Endothelial cell of umbilical vein (primary cell): ENCODE results near the gene GLB1L2. TPM values are rescaled to one million over a fixed set of nuclear protein-coding genes. Genes with fewer than 3 reads are reported as not detected.

Experiments
- BruUV-seq: library from RNA; stranded (reverse); fragments of 400-500 nt; replicated peaks from 2 replicates; lab custom pipeline; 2021; lab: Mats Ljungman, UMichigan
- CTCF ChIA-PET: fragments of 300-600, 350-600 bp; sonication (Branson Sonifier 250); formaldehyde crosslinking; loops from one replicate; lab custom pipeline; 2021; ENCODE audit warnings: antibody characterized with exemption, inconsistent platforms; lab: Charles Lee
- POLR2A ChIA-PET: fragments of 300-600, 350-600 bp; sonication (Branson Sonifier 250); formaldehyde crosslinking; loops from one replicate; lab custom pipeline; 2021; ENCODE audit warnings: antibody characterized with exemption, inconsistent platforms; lab: Charles Lee
- DNase-seq: peaks from one replicate; pipeline ENCODE4 v3.0.0-alpha.2; 2011; ENCODE audit warnings: low read depth, low spot score
- FAIRE-seq: peaks from 2 replicates; lab custom pipeline; 2011; peaks lifted over from hg19 to GRCh38; lab: Jason Lieb, UNC
- H2AFZ ChIP-seq: 2 replicates; pipeline ENCODE4 v1.6.0; 2012; ENCODE audit warnings: low read depth, low read length, control low read depth, inconsistent platforms
- H3K27ac ChIP-seq: 2 replicates; pipeline ENCODE4 v1.5.1; 2011; ENCODE audit warnings: low read depth, mild to moderate bottlenecking, control low read depth, low read length, moderate library complexity; ENCODE audit not compliant: insufficient read depth
- H3K27me3 ChIP-seq, 2 experiments: 2 replicates each; pipeline versions ENCODE4 v1.6.0 to v1.6.1; 2011; ENCODE audit warnings: low read length in 2 of 2, mixed read lengths in 1 of 2; ENCODE audit not compliant: control insufficient read depth in 2 of 2, insufficient read depth in 2 of 2
- H3K36me3 ChIP-seq, 2 experiments: 2 replicates in 1 of 2; 3 replicates in 1 of 2; pipeline ENCODE4 v1.5.1; 2011; ENCODE audit warnings: low read length in 2 of 2, mild to moderate bottlenecking in 1 of 2, moderate library complexity in 1 of 2; ENCODE audit not compliant: control insufficient read depth in 2 of 2, insufficient read depth in 2 of 2; ENCODE audit errors: extremely low read depth in 1 of 2
- H3K4me1 ChIP-seq: 3 replicates; pipeline ENCODE4 v1.5.1; 2011; ENCODE audit warnings: mild to moderate bottlenecking, low read length; ENCODE audit not compliant: control insufficient read depth, insufficient read depth; ENCODE audit errors: extremely low read depth
- H3K4me2 ChIP-seq: 2 replicates; pipeline ENCODE4 v1.6.1; 2011; ENCODE audit warnings: low read length, control low read depth, mixed read lengths; ENCODE audit not compliant: insufficient read depth
- H3K4me3 ChIP-seq, 3 experiments: fragments of 200-600 bp in 1 of 3; sonication (generic), shearing (Covaris generic) in 1 of 3; replicated peaks in 1 of 3; 2 replicates each; pipeline ENCODE4 v1.5.1; 2011 to 2016; ENCODE audit warnings: control low read depth in 3 of 3, low read length in 3 of 3, mild to moderate bottlenecking in 2 of 3, inconsistent platforms in 1 of 3, low read depth in 1 of 3, moderate library complexity in 1 of 3; ENCODE audit not compliant: insufficient read depth in 1 of 3
- H3K79me2 ChIP-seq: 2 replicates; pipeline ENCODE4 v1.6.0; 2012; ENCODE audit warnings: low read length, inconsistent platforms; ENCODE audit not compliant: control insufficient read depth, insufficient read depth
- H3K9ac ChIP-seq: replicated peaks from 2 replicates; pipeline ENCODE3; 2011; ENCODE audit warnings: low read length, control low read depth; ENCODE audit not compliant: insufficient read depth; ENCODE audit errors: extremely low read depth
- H3K9me1 ChIP-seq: replicated peaks from 3 replicates; pipeline ENCODE4 v1.6.0; 2011; ENCODE audit warnings: mild to moderate bottlenecking, low read length; ENCODE audit not compliant: control insufficient read depth, insufficient read depth; ENCODE audit errors: extremely low read depth
- H3K9me3 ChIP-seq: replicated peaks from 2 replicates; pipeline ENCODE4 v1.5.1; 2012; ENCODE audit warnings: low read length, inconsistent platforms; ENCODE audit not compliant: control insufficient read depth, insufficient read depth
- H4K20me1 ChIP-seq: replicated peaks from 2 replicates; pipeline ENCODE3; 2011; ENCODE audit warnings: mild to moderate bottlenecking, low read length; ENCODE audit not compliant: control insufficient read depth, insufficient read depth; ENCODE audit errors: extremely low read depth
- EZH2 ChIP-seq: IDR thresholded peaks from 2 replicates; pipeline ENCODE4 v1.6.1; 2012; ENCODE audit warnings: borderline replicate concordance, low read depth, mild to moderate bottlenecking, moderate library complexity, low read length, inconsistent platforms; ENCODE audit not compliant: severe bottlenecking
- FOS ChIP-seq: IDR thresholded peaks from 2 replicates; pipeline ENCODE4 v1.6.1; 2011; ENCODE audit warnings: mild to moderate bottlenecking, low read length, moderate library complexity, borderline replicate concordance; ENCODE audit not compliant: insufficient read depth
- GATA2 ChIP-seq: IDR thresholded peaks from 2 replicates; pipeline ENCODE4 v1.7.0; 2011; ENCODE audit warnings: low read depth, mild to moderate bottlenecking, moderate library complexity, mixed read lengths, low read length; ENCODE audit not compliant: insufficient read length, insufficient read depth
- JUN ChIP-seq: IDR thresholded peaks from 2 replicates; pipeline ENCODE4 v1.6.1; 2011; ENCODE audit warnings: borderline replicate concordance, low read depth; ENCODE audit not compliant: insufficient read length, insufficient read depth
- MYC ChIP-seq: IDR thresholded peaks from one replicate; pipeline ENCODE4 v1.6.1; 2011; ENCODE audit warnings: mild to moderate bottlenecking, low read depth, low read length
- POLR2A ChIP-seq: IDR thresholded peaks from 2 replicates; pipeline ENCODE4 v1.6.1; 2012; ENCODE audit warnings: low read depth, mild to moderate bottlenecking, control low read depth, low read length
- POLR2AphosphoS5 ChIP-seq: IDR thresholded peaks from 2 replicates; pipeline ENCODE4 v1.6.1; 2012; ENCODE audit warnings: low read depth, mild to moderate bottlenecking, control low read depth, low read length, moderate library complexity; ENCODE audit not compliant: insufficient read depth
- dilution Hi-C: fragments of 300-500 bp; cut with MboI; formaldehyde crosslinking; loops from one replicate; pipeline ENCODE4 v1.15.0; 2019; ENCODE audit warnings: low sequenced_read_pairs; ENCODE audit not compliant: extremely low pct_ligation_motif_present
- intact Hi-C: fragments of 100-400 bp; cut with micrococcal nuclease; formaldehyde crosslinking; loops from one replicate; pipeline ENCODE4 v1.10.0; 2022
- polyA plus RNA-seq, 4 experiments: library from polyadenylated mRNA; depleted of rRNA in 3 of 4; stranded (reverse) in 3 of 4; unstranded in 1 of 4; fragments of >200 nt; gene quantifications; 2 replicates each; pipeline versions ENCODE4 v1.2.1 to v1.2.3, GENCODE V29; 2011 to 2012; ENCODE audit warnings: missing spikeins in 1 of 4
- total RNA-seq: library from RNA; stranded (reverse); gene quantifications from 2 replicates; pipeline ENCODE4 v1.2.3, GENCODE V29; 2021
- TF ChIP-seq, protein P1 (sequence below), 2 donors: IDR thresholded peaks; 1 replicate in 1 of 2; 2 replicates in 1 of 2; pipeline ENCODE4 v1.5.1; 2011; ENCODE audit warnings: low read length in 2 of 2, mild to moderate bottlenecking in 2 of 2, moderate library complexity in 2 of 2, control low read depth in 1 of 2, inconsistent platforms in 1 of 2, low read depth in 1 of 2; ENCODE audit not compliant: insufficient read depth in 1 of 2; ENCODE audit errors: extremely low read depth in 1 of 2
- TF ChIP-seq, protein P2 (sequence below): IDR thresholded peaks from 2 replicates; pipeline ENCODE4 v1.6.1; 2011; ENCODE audit not compliant: insufficient read depth, insufficient read length

GLB1L2 gene
- total and polyA plus RNA-seq, 2 donors (not counting 3 experiments of a cell fraction or from before 2014, with no cell fraction given), result 0.55 to 0.59 TPM

DNA sequence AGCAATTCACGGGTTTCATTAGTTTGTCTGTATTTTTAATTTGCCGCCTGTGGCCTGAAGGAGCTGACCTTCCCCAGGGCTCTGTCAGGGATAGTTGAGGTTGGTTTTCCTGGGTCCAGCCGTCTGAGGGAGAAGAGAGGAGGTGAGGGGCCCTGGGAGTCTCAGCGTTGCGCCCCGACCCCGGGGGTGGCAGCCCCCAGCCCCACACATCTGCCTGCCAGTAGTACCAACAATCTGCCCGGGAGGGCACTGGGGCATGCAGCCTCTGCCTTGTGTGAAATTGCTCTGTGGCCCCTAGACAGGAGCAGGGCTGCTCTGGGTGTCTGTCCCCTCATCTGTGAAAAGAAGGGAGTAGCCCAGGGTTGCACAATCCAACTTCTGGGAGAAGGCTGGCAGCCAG, 73.6 kb downstream of the GLB1L2 start:
- FAIRE-seq (no peak), DNase-seq (no peak)
- dilution Hi-C loops (no loop called here), intact Hi-C loops (no loop called here)
- no peak overlapping the region for H2AFZ ChIP-seq
- H4K20me1 ChIP-seq, result no peaks in the 10 kb centered on the region
- H3K4me2 ChIP-seq, result no peak overlapping the region
- BruUV-seq, result no TSS peak
- H3K27me3 ChIP-seq, result peaks cover under 1 to 2% of the 10 kb centered on the region in 2 experiments
- CTCF ChIA-PET, result no interaction called here
- H3K4me3 ChIP-seq, result no peak overlapping the region
- H3K36me3 ChIP-seq, result no peaks in the 10 kb centered on the region
- no peaks in the 10 kb centered on the region for H3K79me2 ChIP-seq
- no peak overlapping the region for H3K9ac ChIP-seq
- H3K27ac ChIP-seq, result no peak overlapping the region
- H3K9me1 ChIP-seq, result no peaks in the 10 kb centered on the region
- POLR2A ChIA-PET, result no interaction called here
- TF ChIP-seq MYC, result no peak
- no peak for TF ChIP-seq FOS
- TF ChIP-seq, protein P1, sequence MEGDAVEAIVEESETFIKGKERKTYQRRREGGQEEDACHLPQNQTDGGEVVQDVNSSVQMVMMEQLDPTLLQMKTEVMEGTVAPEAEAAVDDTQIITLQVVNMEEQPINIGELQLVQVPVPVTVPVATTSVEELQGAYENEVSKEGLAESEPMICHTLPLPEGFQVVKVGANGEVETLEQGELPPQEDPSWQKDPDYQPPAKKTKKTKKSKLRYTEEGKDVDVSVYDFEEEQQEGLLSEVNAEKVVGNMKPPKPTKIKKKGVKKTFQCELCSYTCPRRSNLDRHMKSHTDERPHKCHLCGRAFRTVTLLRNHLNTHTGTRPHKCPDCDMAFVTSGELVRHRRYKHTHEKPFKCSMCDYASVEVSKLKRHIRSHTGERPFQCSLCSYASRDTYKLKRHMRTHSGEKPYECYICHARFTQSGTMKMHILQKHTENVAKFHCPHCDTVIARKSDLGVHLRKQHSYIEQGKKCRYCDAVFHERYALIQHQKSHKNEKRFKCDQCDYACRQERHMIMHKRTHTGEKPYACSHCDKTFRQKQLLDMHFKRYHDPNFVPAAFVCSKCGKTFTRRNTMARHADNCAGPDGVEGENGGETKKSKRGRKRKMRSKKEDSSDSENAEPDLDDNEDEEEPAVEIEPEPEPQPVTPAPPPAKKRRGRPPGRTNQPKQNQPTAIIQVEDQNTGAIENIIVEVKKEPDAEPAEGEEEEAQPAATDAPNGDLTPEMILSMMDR (IDR thresholded peaks at IDR 0.05; ENCODE audit: extremely low read depth in 1 of 2, insufficient read depth in 1 of 2, low read depth in 1 of 2, low read length in 2 of 2), result no peak
- TF ChIP-seq EZH2, result no peak
- no peak for TF ChIP-seq POLR2AphosphoS5
- no peak for TF ChIP-seq POLR2A
- TF ChIP-seq, protein P2, sequence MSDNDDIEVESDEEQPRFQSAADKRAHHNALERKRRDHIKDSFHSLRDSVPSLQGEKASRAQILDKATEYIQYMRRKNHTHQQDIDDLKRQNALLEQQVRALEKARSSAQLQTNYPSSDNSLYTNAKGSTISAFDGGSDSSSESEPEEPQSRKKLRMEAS, result no peak
- no peak for TF ChIP-seq GATA2
- no peak for TF ChIP-seq JUN
- no peaks in the 10 kb centered on the region for H3K4me1 ChIP-seq
- no peaks in the 10 kb centered on the region for H3K9me3 ChIP-seq
